Brain microvascular endothelial cell (primary cell): ENCODE results near the gene GOLM1.

Experiments used
- DNase-seq: peaks from one replicate; pipeline ENCODE4 v3.0.0-alpha.2; 2020
- H3K27ac ChIP-seq: fragments of 250-450 bp; sonication (Bioruptor Pico); 2 replicates; pipeline ENCODE4 v1.5.1; 2020; ENCODE audit warnings: mild to moderate bottlenecking, moderate library complexity
- H3K27me3 ChIP-seq: fragments of 250-450 bp; sonication (Bioruptor Pico); replicated peaks from 2 replicates; pipeline ENCODE4 v1.5.1; 2020; ENCODE audit warnings: mild to moderate bottlenecking
- H3K36me3 ChIP-seq: fragments of 250-450 bp; sonication (Bioruptor Pico); replicated peaks from 2 replicates; pipeline ENCODE4 v1.5.1; 2020; ENCODE audit warnings: mild to moderate bottlenecking
- H3K4me3 ChIP-seq: 2 replicates; pipeline ENCODE4 v1.5.1; 2011; ENCODE audit warnings: low read depth, mild to moderate bottlenecking, control low read depth, low read length, moderate library complexity
- CTCF ChIP-seq: IDR thresholded peaks from 2 replicates; pipeline ENCODE4 v1.5.1; 2011; ENCODE audit warnings: low read depth, mild to moderate bottlenecking, moderate library complexity, low read length, control low read depth, inconsistent platforms; ENCODE audit errors: missing control alignments
- in situ Hi-C: cut with HindIII; loops from 2 replicates; pipeline ENCODE4 v1.10.0; 2017; ENCODE audit warnings: low sequenced_read_pairs, low pct_ligation_motif_present

GOLM1 gene

GRCh38 chr9:86073839-86074238 lies 25.5 kb downstream of the GOLM1 start:
- TF ChIP-seq CTCF, result no peak
- Histone ChIP-seq H3K27me3 (no peaks in the 10 kb centered on the region), H3K4me3 (no peak overlapping the region), H3K36me3 (peaks cover 7% of the 10 kb centered on the region), H3K27ac (no peak overlapping the region)
- in situ Hi-C loops, result no loop called here
- DNase-seq, result no peak

GRCh38 chr9:86072394-86072877 lies 26.9 kb downstream of the GOLM1 start:
- DNase-seq, result no peak
- Histone ChIP-seq H3K4me3 (no peak overlapping the region), H3K27me3 (no peaks in the 10 kb centered on the region), H3K27ac (no peak overlapping the region), H3K36me3 (no peaks in the 10 kb centered on the region)
- in situ Hi-C loops, result no loop called here
- TF ChIP-seq CTCF, result no peak

GRCh38 chr9:86069206-86069869 lies 30.0 kb downstream of the GOLM1 start:
- in situ Hi-C loops, result no loop called here
- no peak for DNase-seq
- Histone ChIP-seq H3K27ac (no peak overlapping the region), H3K27me3 (no peaks in the 10 kb centered on the region), H3K4me3 (no peak overlapping the region), H3K36me3 (no peaks in the 10 kb centered on the region)
- no peak for TF ChIP-seq CTCF

- H3K4me3 ChIP-seq, result no peak overlapping the region
- no peak for DNase-seq
- H3K27me3 ChIP-seq, result no peaks in the 10 kb centered on the region
- peaks cover 2% of the 10 kb centered on the region for H3K36me3 ChIP-seq
- no peak overlapping the region for H3K27ac ChIP-seq
- in situ Hi-C loops, result no loop called here
- no peak for TF ChIP-seq CTCF
Measured at GRCh38 chr9:86064220-86064619, 35.1 kb downstream of the GOLM1 start.

GRCh38 chr9:86062845-86063693 lies 36.3 kb downstream of the GOLM1 start:
- H3K36me3 ChIP-seq, result peaks cover 2% of the 10 kb centered on the region
- H3K4me3 ChIP-seq, result no peak overlapping the region
- H3K27me3 ChIP-seq, result no peaks in the 10 kb centered on the region
- H3K27ac ChIP-seq, result no peak overlapping the region
- in situ Hi-C loops, result no loop called here
- DNase-seq, result no peak
- TF ChIP-seq CTCF, result no peak
